Karpas-422 (cell line): ENCODE measurements around the gene WWOX. TPM values are rescaled to one million over a fixed set of nuclear protein-coding genes. Genes with fewer than 3 reads are reported as not detected.
A peak's percentile ranks its signal among the peaks of the same experiment; 100 is the strongest.

ENCODE experiments used
- DNase-seq: peaks from one replicate; pipeline ENCODE4 v3.0.0-alpha.2; 2015
- H2AFZ ChIP-seq: fragments of 200-600 bp; sonication (generic); 2 replicates; pipeline ENCODE4 v1.6.1; 2014; ENCODE audit warnings: antibody characterized with exemption, low read length, mixed read lengths
- H3K27ac ChIP-seq: fragments of 200-600 bp; sonication (generic); 2 replicates; pipeline ENCODE4 v1.5.1; 2014; ENCODE audit warnings: mild to moderate bottlenecking, low read length, moderate library complexity
- H3K27me3 ChIP-seq: fragments of 200-600 bp; sonication (generic); 2 replicates; pipeline ENCODE4 v1.6.1; 2014; ENCODE audit warnings: low read length, mixed read lengths
- H3K36me3 ChIP-seq: fragments of 200-600 bp; sonication (generic); 2 replicates; pipeline ENCODE4 v1.6.1; 2014; ENCODE audit warnings: low read length, mixed read lengths; ENCODE audit not compliant: insufficient read depth
- H3K4me1 ChIP-seq: fragments of 200-600 bp; sonication (generic); 2 replicates; pipeline ENCODE4 v1.6.1; 2014; ENCODE audit warnings: mild to moderate bottlenecking, low read length, mixed read lengths
- H3K4me2 ChIP-seq: fragments of 200-600 bp; sonication (generic); 2 replicates; pipeline ENCODE4 v1.6.1; 2014; ENCODE audit warnings: low read length, low read depth, mild to moderate bottlenecking; ENCODE audit not compliant: poor library complexity, severe bottlenecking
- H3K4me3 ChIP-seq: fragments of 200-600 bp; sonication (generic); 2 replicates; pipeline ENCODE4 v1.5.1; 2014; ENCODE audit warnings: mild to moderate bottlenecking, antibody characterized with exemption, low read length, mixed read lengths
- H3K79me2 ChIP-seq: fragments of 200-600 bp; sonication (generic); 2 replicates; pipeline ENCODE4 v1.6.1; 2014; ENCODE audit warnings: mild to moderate bottlenecking, low read length, mixed read lengths
- H3K9ac ChIP-seq: fragments of 200-600 bp; sonication (generic); 2 replicates; pipeline ENCODE4 v1.6.0; 2014; ENCODE audit warnings: low read length
- H3K9me2 ChIP-seq: fragments of 200-600 bp; sonication (generic), shearing (Covaris generic); replicated peaks from 2 replicates; pipeline ENCODE4 v1.6.0; 2014; ENCODE audit warnings: mild to moderate bottlenecking, low read length, moderate library complexity; ENCODE audit not compliant: insufficient read depth
- H3K9me3 ChIP-seq: fragments of 300-700, 200-600 bp; sonication (generic); 2 replicates; pipeline ENCODE4 v1.6.1; 2014; ENCODE audit warnings: low read length, mixed read lengths
- H4K20me1 ChIP-seq: fragments of 200-600 bp; sonication (generic); 2 replicates; pipeline ENCODE4 v1.6.1; 2014; ENCODE audit warnings: mild to moderate bottlenecking, antibody characterized with exemption, low read length, low read depth; ENCODE audit not compliant: insufficient read depth
- total RNA-seq: library from RNA; depleted of rRNA; stranded (reverse); fragments of >200 nt; shearing (Covaris generic); gene quantifications from 2 replicates; pipeline ENCODE4 v1.2.3, GENCODE V29; 2014; ENCODE audit warnings: low replicate concordance

The WWOX gene
- total RNA-seq, 1 experiment from 2014 or later = 66.2 TPM

DNA sequence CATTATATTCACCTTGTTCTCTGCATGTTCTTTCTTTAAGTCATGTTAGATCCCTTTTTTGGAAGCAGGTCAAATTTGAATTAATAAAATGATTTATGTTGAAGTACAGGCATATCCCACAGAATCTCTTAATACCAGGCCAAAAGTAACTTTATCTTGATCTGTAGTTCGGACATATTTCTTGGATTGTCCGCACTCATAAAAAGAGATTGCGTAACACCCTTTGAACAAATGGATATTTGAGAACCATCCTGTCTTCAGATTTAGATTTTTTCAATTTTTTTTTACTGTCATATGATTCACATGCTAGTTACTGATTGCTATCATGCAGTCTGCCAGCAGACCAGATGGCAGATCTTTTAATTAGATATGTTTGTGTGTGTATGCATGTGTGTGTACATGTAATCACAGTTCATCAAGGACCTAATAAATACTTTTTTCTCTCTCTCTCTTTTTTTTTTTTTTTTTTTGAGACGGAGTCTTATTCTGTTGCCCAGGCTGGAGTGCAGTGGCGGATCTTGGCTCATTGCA is 352.6 kb downstream of the WWOX start:
- no peak overlapping the region for H3K27ac ChIP-seq
- no peak for DNase-seq
- no peaks in the 10 kb centered on the region for H3K27me3 ChIP-seq
- H3K79me2 ChIP-seq = no peaks in the 10 kb centered on the region
- no peaks in the 10 kb centered on the region for H3K9me3 ChIP-seq
- no peak overlapping the region for H2AFZ ChIP-seq
- no peak overlapping the region for H3K9ac ChIP-seq
- H3K9me2 ChIP-seq = no peaks in the 10 kb centered on the region
- no peaks in the 10 kb centered on the region for H4K20me1 ChIP-seq
- no peak overlapping the region for H3K4me2 ChIP-seq
- no peak overlapping the region for H3K4me3 ChIP-seq
- no peaks in the 10 kb centered on the region for H3K36me3 ChIP-seq
- no peaks in the 10 kb centered on the region for H3K4me1 ChIP-seq

DNA sequence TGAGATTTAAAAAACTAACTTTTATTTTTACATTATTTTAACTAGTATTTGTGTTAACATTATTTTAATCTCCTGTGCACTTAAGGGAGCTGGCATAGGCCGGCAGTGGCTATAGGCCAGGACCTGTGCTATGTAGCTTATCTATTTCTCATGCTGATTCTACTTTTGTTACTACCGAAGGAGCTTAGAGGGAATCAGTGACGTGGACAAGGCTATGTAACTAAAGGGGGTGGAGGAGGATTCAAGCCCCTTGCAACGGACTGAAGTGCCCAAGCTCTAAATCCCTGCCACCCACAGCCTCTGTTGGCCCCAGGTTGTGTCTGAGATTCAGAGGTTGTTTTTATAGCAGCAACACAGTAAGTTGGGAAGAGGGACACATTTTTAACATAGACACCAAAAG is 356.4 kb downstream of the WWOX start:
- no peak for DNase-seq
- Histone ChIP-seq H4K20me1 (no peaks in the 10 kb centered on the region), H3K27ac (no peak overlapping the region), H3K4me3 (no peak overlapping the region), H3K9me3 (no peaks in the 10 kb centered on the region), H3K4me2 (no peak overlapping the region), H3K27me3 (no peaks in the 10 kb centered on the region), H3K79me2 (no peaks in the 10 kb centered on the region), H3K9me2 (no peaks in the 10 kb centered on the region), H3K36me3 (no peaks in the 10 kb centered on the region), H3K4me1 (no peaks in the 10 kb centered on the region), H3K9ac (no peak overlapping the region), H2AFZ (no peak overlapping the region)

DNA sequence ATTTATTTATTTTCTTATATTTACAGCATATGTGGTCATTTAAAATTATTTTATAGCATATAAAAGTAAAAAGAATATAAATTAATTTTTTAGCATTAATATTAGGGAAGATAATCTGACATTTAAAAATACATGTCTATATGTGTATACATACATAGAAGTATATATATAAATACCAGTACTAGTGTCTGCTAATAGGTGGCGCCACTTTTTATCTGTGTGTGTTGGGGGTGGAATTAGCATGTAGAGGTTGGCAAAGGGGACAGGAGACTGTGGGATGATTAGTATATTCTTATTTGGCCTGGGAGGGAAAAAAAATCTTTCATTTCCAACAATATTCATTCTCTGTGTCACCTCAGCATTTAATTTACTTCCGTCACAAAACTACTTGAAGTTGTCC is 359.1 kb downstream of the WWOX start:
- H3K4me3 ChIP-seq = no peak overlapping the region
- H3K9me3 ChIP-seq = no peaks in the 10 kb centered on the region
- H4K20me1 ChIP-seq = no peaks in the 10 kb centered on the region
- no peak overlapping the region for H3K9ac ChIP-seq
- H2AFZ ChIP-seq = no peak overlapping the region
- H3K27ac ChIP-seq = no peak overlapping the region
- H3K27me3 ChIP-seq = no peaks in the 10 kb centered on the region
- H3K9me2 ChIP-seq = no peaks in the 10 kb centered on the region
- no peaks in the 10 kb centered on the region for H3K36me3 ChIP-seq
- H3K4me2 ChIP-seq = no peak overlapping the region
- no peaks in the 10 kb centered on the region for H3K79me2 ChIP-seq
- no peaks in the 10 kb centered on the region for H3K4me1 ChIP-seq
- peak; percentile 43 for DNase-seq

DNA sequence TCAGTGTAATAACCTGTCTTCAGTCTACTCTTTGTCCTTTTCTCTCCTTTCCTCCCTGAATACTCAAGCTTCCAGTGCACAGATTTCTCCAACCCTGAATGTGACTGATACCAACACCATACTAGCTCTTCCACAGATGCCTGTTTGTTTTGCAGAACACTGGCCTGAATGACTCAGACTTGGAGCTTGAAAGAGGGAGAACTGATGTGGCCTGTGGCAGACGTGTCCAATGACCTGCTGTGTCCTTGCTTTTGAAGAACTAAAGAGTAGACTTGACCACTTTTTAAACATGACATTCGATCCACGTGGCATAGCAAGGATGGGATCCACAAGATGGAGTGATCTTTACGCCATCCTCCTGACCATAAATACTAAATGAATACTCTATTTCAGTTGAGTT is 361.0 kb downstream of the WWOX start:
- H2AFZ ChIP-seq = no peak overlapping the region
- H3K9me2 ChIP-seq = no peaks in the 10 kb centered on the region
- no peaks in the 10 kb centered on the region for H4K20me1 ChIP-seq
- DNase-seq = no peak
- no peaks in the 10 kb centered on the region for H3K4me1 ChIP-seq
- no peak overlapping the region for H3K4me3 ChIP-seq
- no peak overlapping the region for H3K4me2 ChIP-seq
- no peaks in the 10 kb centered on the region for H3K36me3 ChIP-seq
- no peak overlapping the region for H3K9ac ChIP-seq
- no peaks in the 10 kb centered on the region for H3K79me2 ChIP-seq
- H3K9me3 ChIP-seq = no peaks in the 10 kb centered on the region
- H3K27ac ChIP-seq = no peak overlapping the region
- H3K27me3 ChIP-seq = no peaks in the 10 kb centered on the region

DNA sequence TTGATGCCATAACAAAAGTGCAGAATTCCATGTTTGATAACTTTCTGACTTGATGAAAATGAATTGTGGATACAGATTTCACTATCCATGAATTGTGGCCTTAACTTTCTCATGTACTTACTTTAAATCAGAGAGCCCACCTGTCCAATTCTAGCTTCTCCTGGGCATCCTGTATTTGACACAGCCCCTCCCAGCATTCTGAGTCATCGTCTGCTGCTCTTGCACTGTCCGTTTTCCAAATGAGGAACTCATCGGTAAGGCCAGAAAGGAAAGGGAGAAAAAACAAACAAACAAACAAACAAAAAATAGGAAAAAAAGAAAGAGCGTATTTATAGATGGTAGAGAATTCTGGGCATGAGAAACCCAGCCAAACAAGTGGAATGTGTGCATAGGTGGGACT is 361.6 kb downstream of the WWOX start:
- Histone ChIP-seq H3K4me2 (no peak overlapping the region), H3K27ac (no peak overlapping the region), H4K20me1 (no peaks in the 10 kb centered on the region), H3K9me2 (no peaks in the 10 kb centered on the region), H3K36me3 (no peaks in the 10 kb centered on the region), H3K79me2 (no peaks in the 10 kb centered on the region), H3K4me1 (no peaks in the 10 kb centered on the region), H3K4me3 (no peak overlapping the region), H3K9me3 (no peaks in the 10 kb centered on the region), H3K27me3 (no peaks in the 10 kb centered on the region), H3K9ac (no peak overlapping the region), H2AFZ (no peak overlapping the region)
- DNase-seq = no peak

DNA sequence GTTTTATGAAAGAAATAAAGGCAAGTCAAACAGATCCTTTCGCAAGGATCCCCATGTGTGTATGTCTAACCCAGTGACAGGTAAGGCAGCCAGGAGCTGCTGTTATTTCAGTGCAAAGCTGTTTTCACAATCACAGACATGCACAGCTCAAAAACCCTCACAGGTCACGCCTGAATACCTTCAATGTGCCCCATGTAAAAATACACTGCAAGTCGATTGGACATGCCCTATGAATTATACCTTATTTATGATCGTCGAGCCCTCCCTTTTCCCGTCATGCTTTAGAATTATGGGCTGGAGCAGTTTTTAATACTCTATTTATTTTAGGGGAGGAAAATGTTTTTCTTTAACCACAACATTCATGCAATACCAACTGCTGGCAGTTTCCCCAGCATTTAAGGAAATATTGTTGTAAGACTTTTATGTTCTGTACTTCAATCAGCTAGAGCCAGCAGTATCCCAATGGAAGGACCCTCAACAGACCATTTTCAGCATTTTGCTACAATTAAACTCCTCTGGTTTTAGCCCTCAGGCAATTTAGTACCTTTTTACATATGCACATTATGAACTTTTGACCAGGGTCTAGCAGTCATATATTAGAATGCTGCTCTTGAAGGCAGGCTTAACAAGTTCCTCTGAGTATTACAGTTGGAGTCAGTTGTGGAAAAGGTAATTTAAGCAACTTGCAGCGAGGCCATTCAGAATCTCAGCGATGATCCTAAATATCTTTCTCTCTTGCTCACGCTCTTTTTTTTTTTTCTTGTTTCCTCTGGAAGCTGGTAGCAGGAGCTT is 362.2 kb downstream of the WWOX start:
- H3K4me2 ChIP-seq = no peak overlapping the region
- no peaks in the 10 kb centered on the region for H3K27me3 ChIP-seq
- no peaks in the 10 kb centered on the region for H3K9me3 ChIP-seq
- no peaks in the 10 kb centered on the region for H3K9me2 ChIP-seq
- no peaks in the 10 kb centered on the region for H3K36me3 ChIP-seq
- no peak overlapping the region for H3K9ac ChIP-seq
- no peaks in the 10 kb centered on the region for H4K20me1 ChIP-seq
- H2AFZ ChIP-seq = no peak overlapping the region
- H3K79me2 ChIP-seq = no peaks in the 10 kb centered on the region
- no peak overlapping the region for H3K27ac ChIP-seq
- no peak for DNase-seq
- H3K4me1 ChIP-seq = no peaks in the 10 kb centered on the region
- H3K4me3 ChIP-seq = no peak overlapping the region

DNA sequence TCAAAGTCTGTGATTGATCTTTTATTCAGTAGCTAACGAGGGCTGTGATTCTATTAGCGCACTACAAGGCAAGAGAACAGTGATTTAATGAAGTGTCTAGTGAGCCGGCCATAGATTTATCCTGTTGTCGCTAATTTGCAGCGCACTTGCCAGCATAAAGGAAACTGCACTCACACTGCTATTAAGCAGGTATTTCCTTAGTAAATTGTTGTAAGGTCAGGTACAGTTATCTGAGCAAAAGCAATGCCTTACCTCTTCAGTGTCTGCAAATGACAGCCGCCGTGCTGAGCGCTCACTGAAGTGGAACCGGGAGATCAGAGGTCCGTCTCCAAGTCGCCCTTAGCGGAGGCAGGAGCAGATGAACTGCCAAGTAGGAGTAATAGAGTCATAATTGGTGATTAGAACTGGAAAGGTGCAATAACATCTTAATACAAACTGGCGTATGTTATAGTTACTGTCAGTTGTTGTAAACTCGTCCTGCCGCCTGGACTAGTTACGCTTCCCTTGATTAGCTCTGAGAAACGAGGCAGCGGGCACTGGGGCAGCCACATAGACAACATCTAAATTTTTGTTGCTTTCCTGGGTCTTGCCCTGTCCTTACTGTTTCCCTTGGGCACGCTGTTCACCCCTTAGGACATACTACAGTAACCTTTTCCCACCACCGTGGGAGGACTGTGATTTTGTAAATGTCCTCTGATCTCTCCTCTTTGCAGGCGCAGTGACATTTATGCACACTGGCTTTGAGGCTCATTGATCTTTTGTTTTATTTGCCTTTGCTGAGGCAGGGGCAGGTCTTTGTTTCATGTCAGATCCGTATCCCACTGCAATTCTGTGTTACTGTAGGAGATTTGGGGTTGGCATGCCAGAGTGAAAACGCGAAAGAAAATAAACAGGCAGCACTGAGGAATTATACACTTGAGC is 363.1 kb downstream of the WWOX start:
- H3K9ac ChIP-seq = no peak overlapping the region
- no peak for DNase-seq
- no peak overlapping the region for H3K4me2 ChIP-seq
- H3K9me3 ChIP-seq = no peaks in the 10 kb centered on the region
- H3K36me3 ChIP-seq = no peaks in the 10 kb centered on the region
- H3K4me3 ChIP-seq = no peak overlapping the region
- no peak overlapping the region for H2AFZ ChIP-seq
- no peak overlapping the region for H3K27ac ChIP-seq
- no peaks in the 10 kb centered on the region for H3K4me1 ChIP-seq
- H3K79me2 ChIP-seq = no peaks in the 10 kb centered on the region
- no peaks in the 10 kb centered on the region for H3K9me2 ChIP-seq
- H3K27me3 ChIP-seq = no peaks in the 10 kb centered on the region
- no peaks in the 10 kb centered on the region for H4K20me1 ChIP-seq

DNA sequence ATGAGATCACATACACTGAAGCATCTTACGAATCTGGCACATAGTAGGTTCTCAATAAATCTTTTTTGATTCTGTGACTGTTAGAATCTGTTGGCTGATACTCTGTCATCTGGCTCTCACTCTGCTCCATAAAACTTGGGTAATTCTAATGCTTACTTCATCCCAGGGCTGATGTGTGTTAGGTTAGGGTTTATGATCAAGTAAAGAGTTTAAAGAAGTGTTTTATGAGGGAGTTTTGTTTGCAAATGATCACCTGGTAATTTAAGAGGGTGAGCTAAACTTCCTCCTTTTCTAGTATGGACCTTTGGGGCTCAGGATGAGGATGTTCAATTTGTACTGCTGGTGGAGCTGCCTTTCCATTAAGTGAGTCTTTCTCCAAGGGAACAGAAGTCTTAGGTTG is 364.1 kb downstream of the WWOX start:
- H3K27ac ChIP-seq = no peak overlapping the region
- H4K20me1 ChIP-seq = no peaks in the 10 kb centered on the region
- no peaks in the 10 kb centered on the region for H3K9me2 ChIP-seq
- no peak overlapping the region for H2AFZ ChIP-seq
- DNase-seq = no peak
- H3K36me3 ChIP-seq = no peaks in the 10 kb centered on the region
- H3K4me2 ChIP-seq = no peak overlapping the region
- H3K79me2 ChIP-seq = no peaks in the 10 kb centered on the region
- no peak overlapping the region for H3K4me3 ChIP-seq
- H3K27me3 ChIP-seq = no peaks in the 10 kb centered on the region
- no peak overlapping the region for H3K9ac ChIP-seq
- H3K9me3 ChIP-seq = no peaks in the 10 kb centered on the region
- no peaks in the 10 kb centered on the region for H3K4me1 ChIP-seq
